NK-92 (cell line): ENCODE measurements around the gene SLC16A10.
"Not testable (repeated sequence)": the region's sequence is repeated elsewhere in the genome, so short reads cannot be mapped to it uniquely, and the experiment has no call there.

ENCODE experiments used
- DNase-seq: peaks from one replicate; lab custom pipeline; 2025; ENCODE audit not compliant: unreplicated experiment; lab: John Stamatoyannopoulos, UW

The SLC16A10 gene

GRCh38 chr6:111080698-111081097 is 6.6 kb upstream of the SLC16A10 start:
- no peak for DNase-seq

- no peak for DNase-seq
Measured at GRCh38 chr6:111086685-111087084, 618 bp upstream of the SLC16A10 start.

- DNase-seq = no peak
Measured at GRCh38 chr6:111087871-111088667, 766 bp downstream of the SLC16A10 start.

- no peak for DNase-seq
Measured at GRCh38 chr6:111088668-111089003, 1.3 kb downstream of the SLC16A10 start.

DNA sequence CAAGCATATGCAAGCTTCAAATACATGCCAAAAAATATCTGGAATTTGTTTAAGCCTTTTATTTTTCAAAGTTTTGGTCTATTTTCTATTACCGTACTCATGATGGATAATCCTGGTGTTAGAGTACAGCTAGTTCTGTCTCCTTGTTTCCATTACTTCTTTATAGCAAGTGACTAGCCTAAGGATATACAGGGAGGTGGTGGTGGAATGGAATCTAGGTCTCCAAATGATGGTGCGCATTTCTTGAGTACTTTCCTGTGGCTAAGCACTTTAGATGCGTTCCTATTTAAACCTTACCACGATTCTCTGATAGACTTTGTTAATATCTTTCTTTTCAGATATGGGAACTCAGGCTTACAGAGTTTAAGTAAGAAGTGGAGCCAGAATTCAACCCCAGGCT is 3.5 kb downstream of the SLC16A10 start:
- no peak for DNase-seq

GRCh38 chr6:111091987-111092386 is 4.7 kb downstream of the SLC16A10 start:
- DNase-seq = no peak

DNA sequence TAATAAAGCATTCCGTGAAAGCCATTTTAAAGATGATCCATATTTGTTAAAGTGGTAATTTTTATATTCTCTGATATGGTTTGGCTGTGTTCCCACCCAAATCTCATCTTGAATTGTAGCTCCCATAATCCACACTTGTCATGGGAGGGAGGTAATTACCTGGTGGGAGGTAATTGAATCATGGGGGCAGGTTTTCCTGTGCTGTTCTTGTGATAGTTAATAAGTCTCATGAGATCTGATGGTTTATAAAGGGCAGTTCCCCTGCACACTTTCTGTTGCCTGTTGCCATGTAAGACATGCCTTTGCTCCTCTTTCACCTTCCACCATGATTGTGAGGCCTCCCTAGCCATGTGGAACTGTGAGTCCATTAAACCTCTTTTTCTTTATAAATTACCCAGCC is 8.2 kb downstream of the SLC16A10 start:
- not testable (repeated sequence) for DNase-seq

DNA sequence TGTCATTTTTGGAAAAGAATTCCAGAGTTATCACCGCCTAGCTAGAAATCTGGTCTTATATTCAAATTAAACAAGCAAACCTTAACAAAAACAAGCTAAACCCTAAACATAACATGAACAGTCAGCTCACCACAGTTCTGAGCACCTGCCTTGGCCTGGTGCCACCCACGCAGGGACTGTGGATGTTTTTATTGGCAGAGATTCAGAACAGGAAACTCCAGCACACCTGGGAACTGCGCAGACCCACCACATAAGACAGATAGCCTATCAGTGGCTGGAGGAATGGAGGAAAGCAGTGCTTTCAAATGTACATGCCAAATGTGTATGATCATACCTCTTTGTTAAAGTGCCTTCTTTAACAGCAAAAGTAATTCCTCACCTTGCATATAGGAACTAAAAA is 8.9 kb downstream of the SLC16A10 start:
- no peak for DNase-seq

DNA sequence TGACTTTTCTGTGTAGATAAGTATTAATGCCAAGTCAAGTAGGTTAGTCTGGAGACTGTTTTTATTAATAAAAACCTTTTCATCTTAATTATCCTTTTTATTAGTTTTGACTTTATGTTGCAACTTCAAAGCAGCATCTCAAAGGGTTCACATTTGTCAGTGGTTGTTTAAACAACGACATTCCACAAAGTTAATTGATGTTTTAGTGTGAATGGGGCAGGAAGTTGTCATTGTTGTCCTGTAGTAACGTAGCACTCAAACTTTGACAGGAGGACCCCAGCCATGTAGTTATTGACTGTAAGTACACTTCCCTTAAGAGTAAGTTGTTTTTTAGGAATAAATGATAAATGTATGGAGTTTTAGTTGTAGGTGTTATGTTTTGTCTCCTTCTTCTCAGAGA is 11.3 kb downstream of the SLC16A10 start:
- no peak for DNase-seq

GRCh38 chr6:111101987-111102386 is 14.7 kb downstream of the SLC16A10 start:
- DNase-seq = no peak

- no peak for DNase-seq
Measured at GRCh38 chr6:111105578-111105977, 18.3 kb downstream of the SLC16A10 start.

- DNase-seq = no peak
Measured at GRCh38 chr6:111107589-111107988, 20.3 kb downstream of the SLC16A10 start.

DNA sequence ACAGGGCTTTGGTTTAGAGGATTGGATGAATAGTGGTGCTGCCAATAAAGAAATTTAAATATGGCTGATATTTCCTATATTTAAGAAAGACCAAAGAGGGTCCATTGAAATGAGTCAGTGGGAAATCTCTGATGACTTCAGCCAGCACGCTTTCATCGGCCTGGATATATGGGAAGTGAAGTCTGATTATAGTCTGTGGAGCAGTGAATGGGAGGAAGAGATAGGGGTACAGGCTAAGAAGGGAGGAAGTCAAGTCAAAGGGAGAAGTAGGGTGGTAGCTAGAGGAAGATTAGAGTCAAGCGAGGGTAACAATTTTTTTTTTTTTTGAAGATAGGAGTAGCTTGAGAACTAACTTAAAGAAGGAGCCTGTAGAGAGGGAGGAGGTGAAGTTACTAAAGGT is 22.7 kb downstream of the SLC16A10 start:
- DNase-seq = no peak

GRCh38 chr6:111113336-111114086 is 26.2 kb downstream of the SLC16A10 start:
- no peak for DNase-seq

DNA sequence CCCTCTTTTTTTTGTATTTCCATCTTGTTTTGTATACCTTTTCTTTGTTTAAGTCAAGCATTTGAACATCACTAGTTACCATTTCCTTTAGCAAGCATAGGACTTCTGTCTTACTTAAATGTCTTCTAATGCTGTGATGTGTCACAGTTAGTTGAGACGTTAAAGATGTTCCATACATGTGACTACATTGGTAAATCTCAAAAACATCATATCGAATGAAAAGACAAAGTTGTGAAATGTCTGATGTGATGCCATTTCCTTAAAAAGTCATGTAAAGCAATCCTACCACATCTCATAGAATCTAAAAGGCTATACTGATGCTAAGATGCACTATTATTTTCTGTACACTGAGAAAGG is 26.8 kb downstream of the SLC16A10 start:
- DNase-seq = no peak

GRCh38 chr6:111114482-111114881 is 27.2 kb downstream of the SLC16A10 start:
- DNase-seq = no peak

GRCh38 chr6:111118826-111119225 is 31.5 kb downstream of the SLC16A10 start:
- no peak for DNase-seq

- no peak for DNase-seq
Measured at GRCh38 chr6:111119571-111120329, 32.4 kb downstream of the SLC16A10 start.

DNA sequence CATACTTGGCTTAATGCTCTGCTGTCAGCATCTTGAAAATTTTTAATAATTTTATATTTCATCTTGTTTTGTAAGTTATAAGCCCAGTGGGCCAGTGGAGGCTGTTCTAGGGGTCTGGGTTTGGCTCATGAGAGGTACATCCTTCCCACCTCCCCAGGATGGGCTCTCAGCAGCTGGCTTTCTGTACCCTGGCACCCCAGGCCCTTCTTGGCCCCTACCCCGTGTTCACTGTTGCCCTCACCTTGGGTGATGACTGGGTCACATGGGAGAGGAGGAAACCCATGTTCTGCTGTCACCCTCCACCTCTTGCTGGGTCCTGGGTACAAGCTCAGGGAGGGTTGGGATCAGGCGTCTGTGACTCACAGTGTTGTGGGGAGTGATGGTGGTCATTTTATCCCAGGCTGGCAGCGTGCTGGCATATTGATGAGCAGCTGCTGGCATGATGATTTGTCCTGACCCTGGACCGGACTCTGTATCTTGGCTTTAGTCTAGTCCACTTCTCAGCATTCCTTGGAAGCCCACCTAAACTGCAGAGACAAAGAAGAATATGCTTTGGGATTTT is 34.6 kb downstream of the SLC16A10 start:
- no peak for DNase-seq

DNA sequence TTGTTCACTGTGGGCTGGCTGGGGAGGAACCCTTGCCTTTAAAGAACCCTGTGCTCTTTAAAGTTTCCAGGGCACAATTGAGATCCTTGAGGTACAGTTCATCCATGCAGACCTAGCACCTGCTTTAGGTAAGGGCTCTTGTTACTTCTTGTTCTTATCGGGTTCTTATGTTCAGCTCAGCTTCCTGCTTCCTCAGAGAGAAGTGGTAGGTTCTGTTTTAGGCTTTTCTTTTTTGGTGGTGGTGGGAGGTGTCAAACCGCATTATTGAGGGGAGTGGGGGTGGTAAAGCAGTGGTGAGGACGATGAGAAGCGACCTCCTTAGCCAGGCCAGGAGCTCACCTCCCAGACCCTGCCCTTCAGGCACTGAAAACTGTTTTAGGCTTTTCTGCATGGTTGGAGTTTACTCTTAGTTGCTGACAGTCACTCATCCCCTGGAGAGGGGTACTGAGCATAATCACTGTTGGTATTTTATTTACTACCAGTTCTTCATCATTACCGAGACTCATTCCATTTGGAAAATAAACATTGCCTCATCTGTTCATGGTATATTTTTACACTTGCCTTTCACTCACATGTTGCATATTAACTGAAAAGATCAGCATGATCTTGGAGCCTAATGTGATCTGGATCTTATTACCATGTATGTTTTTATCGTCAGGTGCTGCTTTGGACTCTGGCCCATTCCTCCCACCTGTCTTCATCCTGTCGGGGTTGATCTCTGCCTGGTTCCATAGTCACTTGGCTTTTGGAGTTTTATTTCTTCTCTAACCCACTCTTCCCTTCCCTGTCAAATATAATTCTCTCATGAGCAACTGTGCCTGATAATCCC is 35.4 kb downstream of the SLC16A10 start:
- DNase-seq = no peak

- no peak for DNase-seq
Measured at GRCh38 chr6:111124406-111124805, 37.1 kb downstream of the SLC16A10 start.
